Esophagus muscularis mucosa (tissue), 4 donors: ENCODE measurements around the gene FSD1L. TPM values are rescaled to one million over a fixed set of nuclear protein-coding genes. Genes with fewer than 3 reads are reported as not detected.

ENCODE experiments used
- DNase-seq: peaks from one replicate; pipeline ENCODE4 v3.0.0-alpha.2; 2017; ENCODE audit errors: extremely low spot score
- H3K27ac ChIP-seq, 4 donors: fragments of 200-600 bp; sonication (generic); replicated peaks in 1 of 4; 1 replicate in 3 of 4; 2 replicates in 1 of 4; pipeline ENCODE4 v1.5.1; 2016 to 2019; ENCODE audit warnings: mild to moderate bottlenecking in 1 of 4
- H3K27me3 ChIP-seq, 4 donors: fragments of 200-600 bp; sonication (generic); one replicate each; pipeline versions ENCODE4 v1.5.1 to v1.6.0; 2016 to 2019
- H3K36me3 ChIP-seq, 4 donors: fragments of 200-600 bp; sonication (generic); one replicate each; pipeline ENCODE4 v1.5.1; 2016 to 2019
- H3K4me1 ChIP-seq, 4 donors: fragments of 200-600 bp; sonication (generic); one replicate each; pipeline ENCODE4 v1.5.1; 2016 to 2019
- H3K4me3 ChIP-seq, 4 donors: fragments of 200-600 bp; sonication (generic); 1 replicate in 2 of 4; 2 replicates in 2 of 4; pipeline ENCODE4 v1.5.1; 2016 to 2019; ENCODE audit warnings: mild to moderate bottlenecking in 4 of 4, moderate library complexity in 1 of 4
- H3K9me3 ChIP-seq, 4 donors: fragments of 200-600 bp; sonication (generic); 1 replicate in 3 of 4; 2 replicates in 1 of 4; pipeline ENCODE4 v1.5.1; 2016 to 2019
- CTCF ChIP-seq, 3 experiments: fragments of 200-600 bp in 2 of 3; fragments of 450-650 bp in 1 of 3; sonication (generic) in 2 of 3; IDR thresholded peaks; one replicate each; pipeline ENCODE4 v1.5.1; 2017 to 2019; ENCODE audit warnings: antibody characterized with exemption in 3 of 3, mild to moderate bottlenecking in 2 of 3, moderate library complexity in 1 of 3
- EP300 ChIP-seq: sonication (generic); formaldehyde crosslinking; IDR thresholded peaks from one replicate; pipeline ENCODE4 v1.6.1; 2017; ENCODE audit warnings: antibody characterized with exemption
- POLR2A ChIP-seq: fragments of 450-650 bp; IDR thresholded peaks from one replicate; pipeline ENCODE4 v1.6.1; 2017; ENCODE audit warnings: antibody characterized with exemption, moderate library complexity, mild to moderate bottlenecking, low read depth
- POLR2AphosphoS5 ChIP-seq, 2 donors: sonication (generic); formaldehyde crosslinking; IDR thresholded peaks; one replicate each; pipeline ENCODE4 v1.6.1; 2017; ENCODE audit warnings: antibody characterized with exemption in 2 of 2
- WGBS: methylation state at CpG from one replicate; pipeline ENCODE4 v1.1.5; 2018; 5-methylcytosine and 5-hydroxymethylcytosine counted together
- intact Hi-C: fragments of 100-400 bp; cut with DNase I; formaldehyde crosslinking; loops from one replicate; pipeline ENCODE4 v1.15.1; 2023
- total RNA-seq, 4 donors: library from RNA; depleted of rRNA; stranded (reverse); fragments of >200 nt; gene quantifications; one replicate each; pipeline versions ENCODE4 v1.1.0 to v1.2.1, GENCODE V29; 2016

Gene FSD1L
- total RNA-seq, 4 donors from 2014 or later = 2.2 to 5.4 (median 2.6) TPM

DNA sequence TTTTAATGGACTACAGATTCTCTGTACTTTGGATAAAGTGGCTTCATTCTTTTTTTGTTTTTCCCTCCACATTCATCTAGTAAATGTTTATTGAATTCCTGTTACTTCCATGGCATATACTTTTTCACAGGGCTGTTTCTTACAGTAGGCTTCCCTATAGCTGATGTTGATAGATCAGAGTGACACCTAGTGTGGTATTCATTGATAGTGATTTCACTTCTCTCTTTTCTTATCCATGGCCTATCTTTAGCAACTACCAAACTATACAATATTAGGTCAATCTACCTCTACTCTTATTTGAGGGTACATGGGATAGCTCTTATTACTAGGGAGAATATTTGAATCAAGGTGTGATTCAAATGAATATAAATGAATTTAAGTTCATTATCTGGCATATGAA lies 35.8 kb downstream of the FSD1L start:
- intact Hi-C loops = no loop called here
- H3K4me1 ChIP-seq = no peaks in the 10 kb centered on the region
- H3K4me3 ChIP-seq = no peak overlapping the region
- TF ChIP-seq EP300 (no peak), CTCF (IDR thresholded peaks at IDR 0.05) (no peak), POLR2A (no peak), POLR2AphosphoS5 (IDR thresholded peaks at IDR 0.05) (no peak)
- DNase-seq = no peak
- no peaks in the 10 kb centered on the region for H3K9me3 ChIP-seq
- H3K27me3 ChIP-seq = no peaks in the 10 kb centered on the region
- H3K36me3 ChIP-seq = peaks cover 0 to 4% (median 0%) of the 10 kb centered on the region in 4 donors
- H3K27ac ChIP-seq = no peak overlapping the region

DNA sequence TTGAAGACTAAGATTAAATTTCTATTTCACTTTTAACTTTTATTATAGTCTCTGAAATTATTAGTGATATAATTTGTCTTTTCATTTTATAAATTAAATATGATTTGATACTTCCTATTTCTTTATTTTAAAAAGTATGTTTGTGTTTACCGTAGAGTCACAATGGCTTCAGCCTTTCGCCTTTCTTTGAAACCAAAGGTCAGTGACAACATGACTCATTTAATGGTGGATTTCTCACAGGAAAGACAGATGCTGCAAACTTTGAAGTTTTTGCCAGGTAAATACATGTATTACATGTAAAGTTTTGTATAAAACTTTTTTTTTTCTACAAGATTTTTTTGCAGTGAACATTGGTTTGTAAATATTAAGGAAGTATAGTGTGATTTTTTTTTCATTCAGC lies 36.4 kb downstream of the FSD1L start:
- no peak for DNase-seq
- no peaks in the 10 kb centered on the region for H3K4me1 ChIP-seq
- no peak overlapping the region for H3K4me3 ChIP-seq
- no peaks in the 10 kb centered on the region for H3K9me3 ChIP-seq
- intact Hi-C loops = no loop called here
- no peak overlapping the region for H3K27ac ChIP-seq
- 96% methylated on average over 2 of the region's 2 CpGs for WGBS
- no peaks in the 10 kb centered on the region for H3K27me3 ChIP-seq
- peaks cover 0 to 4% (median 0%) of the 10 kb centered on the region in 4 donors for H3K36me3 ChIP-seq
- no peak for TF ChIP-seq POLR2AphosphoS5 (IDR thresholded peaks at IDR 0.05)
- no peak for TF ChIP-seq EP300
- no peak for TF ChIP-seq POLR2A
- TF ChIP-seq CTCF (IDR thresholded peaks at IDR 0.05) = no peak

DNA sequence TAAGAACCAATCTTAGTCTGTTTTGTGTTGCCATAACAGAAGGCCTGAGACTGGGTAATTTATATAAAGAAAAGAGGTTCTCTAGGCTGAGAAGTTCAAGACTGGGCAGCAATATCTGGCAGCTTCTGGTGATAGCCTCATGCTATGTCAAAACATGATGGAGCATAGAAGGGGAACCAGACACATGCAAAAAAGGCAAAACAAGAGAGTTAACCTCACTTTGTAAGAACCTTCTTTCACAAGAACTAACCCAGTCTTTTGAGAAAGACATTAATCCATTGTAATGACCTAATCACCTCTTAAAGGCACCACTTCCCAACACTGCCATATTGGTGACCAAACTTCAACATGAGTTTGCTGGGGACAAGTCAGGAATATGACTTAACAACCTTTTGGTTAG lies 37.3 kb downstream of the FSD1L start:
- TF ChIP-seq EP300 (no peak), POLR2AphosphoS5 (IDR thresholded peaks at IDR 0.05) (no peak), CTCF (IDR thresholded peaks at IDR 0.05) (no peak), POLR2A (no peak)
- intact Hi-C loops = no loop called here
- no peaks in the 10 kb centered on the region for H3K4me1 ChIP-seq
- DNase-seq = no peak
- no peaks in the 10 kb centered on the region for H3K9me3 ChIP-seq
- no peaks in the 10 kb centered on the region for H3K27me3 ChIP-seq
- peaks cover 0 to 4% (median 0%) of the 10 kb centered on the region in 4 donors for H3K36me3 ChIP-seq
- H3K27ac ChIP-seq = no peak overlapping the region
- no peak overlapping the region for H3K4me3 ChIP-seq

GRCh38 chr9:105496826-105497225 lies 49.0 kb downstream of the FSD1L start:
- intact Hi-C loops = no loop called here
- no peak for DNase-seq
- 87% methylated on average over 2 of the region's 2 CpGs for WGBS
- Histone ChIP-seq H3K9me3 (no peaks in the 10 kb centered on the region), H3K4me1 (peaks cover 0 to 10% (median 0%) of the 10 kb centered on the region in 4 donors), H3K36me3 (no peaks in the 10 kb centered on the region), H3K27ac (no peak overlapping the region), H3K4me3 (no peak overlapping the region), H3K27me3 (no peaks in the 10 kb centered on the region)
- no peak for TF ChIP-seq POLR2AphosphoS5 (IDR thresholded peaks at IDR 0.05)
- TF ChIP-seq POLR2A = no peak
- no peak for TF ChIP-seq EP300
- TF ChIP-seq CTCF (IDR thresholded peaks at IDR 0.05) = no peak

GRCh38 chr9:105497704-105498103 lies 49.9 kb downstream of the FSD1L start:
- TF ChIP-seq POLR2A (no peak), CTCF (IDR thresholded peaks at IDR 0.05) (no peak), POLR2AphosphoS5 (IDR thresholded peaks at IDR 0.05) (no peak), EP300 (no peak)
- H3K27me3 ChIP-seq = no peaks in the 10 kb centered on the region
- intact Hi-C loops = no loop called here
- H3K36me3 ChIP-seq = no peaks in the 10 kb centered on the region
- H3K4me1 ChIP-seq = peaks cover 0 to 10% (median 0%) of the 10 kb centered on the region in 4 donors
- DNase-seq = no peak
- no peaks in the 10 kb centered on the region for H3K9me3 ChIP-seq
- no peak overlapping the region for H3K4me3 ChIP-seq
- no peak overlapping the region for H3K27ac ChIP-seq
